ENCODE data around the gene ZNF45.
"Not testable (repeated sequence)": the region's sequence is repeated elsewhere in the genome, so short reads cannot be mapped to it uniquely, and the experiment has no call there.

Gene ZNF45

DNA sequence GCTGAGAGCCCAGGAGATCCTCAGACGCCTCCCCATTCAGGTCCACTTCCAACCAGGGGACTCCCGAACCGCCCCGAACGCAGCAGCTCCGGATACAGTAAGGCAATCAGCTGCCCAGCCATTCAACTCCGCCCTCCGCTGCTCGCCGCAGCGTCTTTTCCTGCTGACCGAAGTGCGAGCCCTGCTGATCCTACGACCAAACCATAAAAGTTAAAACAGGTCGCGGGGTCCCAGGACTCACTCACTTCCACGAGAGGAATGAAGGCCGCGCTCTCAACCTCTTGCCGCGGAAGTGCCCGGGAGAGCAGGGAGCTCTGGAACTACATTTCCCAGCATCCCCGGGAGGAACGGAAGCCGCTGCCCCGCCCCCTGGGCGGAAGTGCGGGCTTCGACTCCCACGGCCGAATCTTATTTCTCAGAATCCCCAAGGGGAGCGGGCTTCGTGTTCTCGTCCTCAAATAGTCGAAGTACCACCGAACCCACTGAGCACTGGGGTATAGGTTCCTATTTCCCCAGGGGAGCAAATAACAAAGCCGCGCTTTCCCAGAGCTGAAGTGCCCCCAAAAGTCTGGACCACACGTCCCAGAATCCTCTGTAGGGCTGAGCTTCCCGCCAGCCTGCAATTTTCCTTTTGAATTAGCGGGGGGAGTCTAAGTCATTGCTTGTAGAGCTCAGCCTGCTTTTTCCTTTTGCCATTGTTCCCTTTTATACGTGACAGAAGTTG lies at the start of gene ZNF45:
TSS of gene ZNF45 (minus strand) at position 298 of the 724 bp plus-strand sequence. CDS start 13,097 bp downstream, outside the sequence.
- peak; percentile 75 for DNase-seq (ENCODE audit: low read depth)

DNA sequence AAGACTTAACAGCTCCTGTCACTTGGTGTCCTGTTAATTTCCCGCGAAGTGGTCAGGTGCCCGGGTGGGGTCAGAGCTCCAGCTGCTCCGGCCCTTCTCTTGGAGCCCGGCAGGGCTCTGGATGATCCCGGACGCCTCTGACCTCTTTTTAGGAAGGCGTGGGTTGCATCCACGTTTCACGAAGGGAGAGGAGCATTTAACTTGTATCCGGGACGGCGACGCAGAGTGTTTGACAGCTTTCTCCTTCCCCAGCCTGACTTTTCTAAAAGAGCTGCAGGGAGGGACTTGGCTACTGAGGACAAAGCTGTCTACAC lies 49.6 kb upstream of the ZNF45 start:
- DNase-seq (ENCODE audit: low read depth), result no peak

- DNase-seq (ENCODE audit: low read depth), result peak; percentile 56
Observed at GRCh38 chr19:43983912-43984686, 49.0 kb upstream of the ZNF45 start, which contains the start of gene ZNF155. ZNF155 (plus strand) TSS chr19:43984188; CDS start chr19:43988544, 4,356 bp downstream.

GRCh38 chr19:43983544-43983911 lies 48.4 kb upstream of the ZNF45 start:
- DNase-seq (ENCODE audit: low read depth), result no peak

DNA sequence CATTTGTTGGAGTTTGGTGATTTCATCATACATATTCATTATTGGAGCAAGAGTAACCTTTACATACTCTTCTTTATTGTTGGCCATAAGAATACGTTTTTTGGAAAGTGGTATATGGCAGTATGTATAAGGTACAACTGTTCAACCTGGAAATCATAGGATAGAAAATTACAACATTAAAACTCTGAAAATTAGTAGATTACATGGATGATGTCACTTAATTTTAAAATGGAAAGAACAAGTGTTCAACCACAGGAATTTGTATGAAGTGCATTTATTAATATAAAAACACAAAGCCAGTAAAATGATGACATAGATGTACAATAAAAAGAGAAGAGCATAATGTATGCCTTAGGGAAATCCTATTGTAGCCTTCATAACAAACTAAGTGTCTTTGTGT lies 41.6 kb upstream of the ZNF45 start:
- DNase-seq (ENCODE audit: low read depth), result no peak

- DNase-seq (ENCODE audit: low read depth), result no peak
Observed at GRCh38 chr19:43966079-43966694, 31.1 kb upstream of the ZNF45 start.

- no peak for DNase-seq (ENCODE audit: low read depth)
Observed at GRCh38 chr19:43960411-43960810, 25.3 kb upstream of the ZNF45 start.

DNA sequence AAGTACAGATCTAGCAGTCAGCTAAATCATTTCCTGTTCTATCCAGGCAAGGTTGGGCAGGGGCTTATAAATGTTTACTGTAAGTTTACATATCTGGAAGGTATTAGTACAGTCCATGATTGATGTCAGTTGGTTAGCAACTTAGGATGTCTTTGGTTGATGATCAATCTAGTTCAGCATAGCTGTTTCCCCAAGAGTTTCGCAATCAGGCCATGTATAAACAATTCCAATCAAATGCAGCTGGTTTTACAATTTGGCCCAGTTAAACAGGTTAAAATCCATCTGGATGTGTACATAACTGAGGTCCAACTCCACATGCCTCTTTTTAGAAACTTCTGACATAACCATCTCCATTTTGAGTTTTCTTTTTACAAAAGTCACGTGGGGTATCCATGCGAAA lies 22.8 kb upstream of the ZNF45 start:
- DNase-seq (ENCODE audit: low read depth), result no peak

DNA sequence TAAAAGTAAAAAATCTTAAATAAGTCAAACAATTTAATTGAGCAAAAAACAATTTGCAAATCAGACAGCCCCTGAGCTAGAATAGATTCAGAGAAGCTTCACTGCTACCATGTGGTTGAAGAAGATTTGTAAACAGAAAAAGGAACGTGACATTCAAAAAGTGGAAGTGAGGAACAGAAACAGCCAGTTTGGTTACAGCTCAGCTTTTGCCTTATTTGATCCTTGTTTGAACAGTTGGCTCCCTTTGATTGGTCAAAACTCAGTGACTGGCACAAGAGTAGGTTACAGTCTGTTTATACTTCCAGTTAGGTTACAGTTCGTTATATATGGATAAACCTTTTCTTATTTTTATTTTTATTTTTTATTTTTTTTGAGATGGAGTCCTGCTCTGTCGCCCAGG lies 21.7 kb upstream of the ZNF45 start:
- no peak for DNase-seq (ENCODE audit: low read depth)

GRCh38 chr19:43950834-43951645 lies 16.0 kb upstream of the ZNF45 start, which contains the start of gene ZNF221:
ZNF221 (plus strand) TSS chr19:43951228; CDS start chr19:43962727, 11,499 bp downstream.
- peak; percentile 30 for DNase-seq (ENCODE audit: low read depth)

DNA sequence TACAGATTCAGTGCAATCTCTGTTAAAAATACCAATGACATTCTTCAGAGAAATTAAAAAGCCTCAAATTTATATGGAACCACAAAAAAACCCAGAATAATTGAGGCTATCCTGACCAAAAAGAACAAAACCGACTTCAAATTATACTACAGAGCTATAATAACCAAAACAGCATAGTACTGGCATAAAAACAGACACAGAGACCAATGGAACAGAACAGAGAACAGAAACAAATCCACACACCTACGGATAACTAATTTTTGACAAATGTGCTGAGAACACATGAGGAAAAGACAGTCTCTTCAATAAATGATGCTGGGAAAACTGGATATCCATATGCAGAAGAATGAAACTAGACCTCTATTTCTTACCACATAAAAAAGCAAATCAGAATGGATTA lies 14.7 kb upstream of the ZNF45 start:
- DNase-seq (ENCODE audit: low read depth), result not testable (repeated sequence)

DNA sequence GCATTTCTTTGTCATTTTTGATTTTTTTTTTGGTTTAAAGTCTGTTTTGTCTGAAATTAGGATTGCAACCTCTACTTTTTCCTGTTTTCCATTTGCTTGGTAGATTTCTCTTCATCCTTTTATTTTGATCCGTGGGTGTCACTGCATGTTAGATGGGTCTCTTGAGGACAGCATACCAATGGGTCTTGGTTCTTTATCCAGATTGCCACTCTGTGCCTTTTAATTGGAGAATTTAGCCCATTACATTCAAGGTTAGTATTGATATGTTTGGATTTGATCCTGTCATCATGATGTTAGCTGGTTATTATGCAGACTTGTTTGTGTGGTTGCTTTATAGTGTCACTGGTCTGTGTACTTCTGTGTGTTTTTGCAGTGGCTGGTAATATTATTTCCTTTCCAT lies 12.3 kb upstream of the ZNF45 start:
- DNase-seq (ENCODE audit: low read depth), result not testable (repeated sequence)

DNA sequence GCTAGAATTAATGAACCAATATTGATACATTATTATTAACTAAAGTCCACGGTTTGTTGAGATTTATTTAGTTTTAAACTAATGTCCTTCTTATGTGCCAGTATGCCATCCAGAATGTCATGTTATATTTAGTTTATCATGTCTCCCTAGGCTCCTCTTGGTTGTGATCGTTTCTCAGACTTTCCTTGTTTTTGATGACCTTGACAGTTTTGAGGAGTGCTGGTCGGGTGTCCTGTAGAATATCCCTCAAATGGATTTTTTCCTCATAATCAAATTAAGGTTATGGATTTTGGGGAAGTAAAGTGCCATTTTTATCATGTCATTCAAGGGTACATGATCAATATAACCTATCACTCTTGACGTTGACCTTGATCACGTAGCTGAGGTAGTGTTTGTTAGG lies 6.1 kb upstream of the ZNF45 start:
- DNase-seq (ENCODE audit: low read depth), result no peak

GRCh38 chr19:43940719-43941118 lies 5.6 kb upstream of the ZNF45 start:
- no peak for DNase-seq (ENCODE audit: low read depth)

- DNase-seq (ENCODE audit: low read depth), result no peak
Observed at GRCh38 chr19:43939557-43940260, 4.6 kb upstream of the ZNF45 start.

DNA sequence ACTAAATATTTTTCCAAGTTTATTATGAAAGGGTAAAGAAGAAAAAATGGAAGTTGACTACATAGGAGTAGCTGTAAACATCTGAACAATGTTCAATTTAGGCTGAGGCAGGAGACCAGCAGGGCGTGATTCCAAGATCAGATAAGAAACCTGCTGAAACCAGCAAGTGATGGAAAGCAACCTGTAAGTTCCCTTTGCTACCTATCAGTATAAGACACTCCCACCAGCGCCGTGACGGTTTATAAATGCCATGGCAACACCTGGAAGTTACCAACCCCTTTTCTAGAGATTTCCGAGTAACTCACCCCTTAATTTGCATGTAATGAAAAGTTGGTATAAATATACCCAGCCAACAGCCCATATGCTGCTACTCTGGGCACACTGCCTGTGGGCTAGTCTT lies 1.1 kb upstream of the ZNF45 start:
- no peak for DNase-seq (ENCODE audit: low read depth)

DNA sequence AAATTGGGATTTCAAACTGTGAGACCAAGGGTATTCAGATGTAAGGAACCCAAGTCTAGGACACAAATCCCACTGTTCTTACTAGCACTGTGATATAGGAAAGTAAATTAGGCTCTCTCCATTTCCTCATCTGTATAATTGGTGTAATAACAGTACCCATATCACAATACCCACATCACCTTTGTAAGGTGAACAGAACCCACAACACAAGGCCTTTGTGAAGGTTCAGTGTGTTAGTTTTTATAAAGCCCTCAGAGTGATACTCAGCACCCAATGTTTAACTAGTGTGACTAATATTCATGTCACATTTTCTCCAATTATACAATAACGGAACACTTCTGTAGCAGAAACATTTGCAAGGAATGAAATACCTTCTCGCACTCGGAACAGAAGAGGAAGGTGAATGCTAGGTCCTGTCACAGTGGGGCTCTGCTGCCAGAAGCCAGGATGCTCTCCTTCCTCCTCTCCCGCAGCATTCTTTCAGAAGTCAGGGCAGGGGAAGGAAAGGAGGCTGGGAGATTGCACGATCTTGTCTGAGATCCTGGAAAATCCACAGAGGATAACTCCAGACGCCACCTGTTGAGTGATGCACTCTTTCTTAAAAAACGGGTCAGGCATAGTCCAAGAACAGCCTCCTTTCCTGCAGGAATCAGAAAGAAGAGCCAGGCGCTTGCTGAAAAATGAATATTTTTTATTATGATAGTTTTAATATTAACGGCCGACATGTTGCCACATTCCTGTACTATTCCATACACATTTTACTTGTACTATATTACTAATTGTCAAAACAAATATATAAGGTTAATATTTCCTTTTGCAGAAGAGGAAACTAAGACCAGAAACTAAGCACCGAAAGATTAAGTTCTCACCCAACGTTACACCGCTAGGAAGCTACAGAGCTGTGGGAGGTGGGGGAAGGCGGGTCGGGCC lies 762 bp downstream of the ZNF45 start:
- DNase-seq (ENCODE audit: low read depth), result no peak

DNA sequence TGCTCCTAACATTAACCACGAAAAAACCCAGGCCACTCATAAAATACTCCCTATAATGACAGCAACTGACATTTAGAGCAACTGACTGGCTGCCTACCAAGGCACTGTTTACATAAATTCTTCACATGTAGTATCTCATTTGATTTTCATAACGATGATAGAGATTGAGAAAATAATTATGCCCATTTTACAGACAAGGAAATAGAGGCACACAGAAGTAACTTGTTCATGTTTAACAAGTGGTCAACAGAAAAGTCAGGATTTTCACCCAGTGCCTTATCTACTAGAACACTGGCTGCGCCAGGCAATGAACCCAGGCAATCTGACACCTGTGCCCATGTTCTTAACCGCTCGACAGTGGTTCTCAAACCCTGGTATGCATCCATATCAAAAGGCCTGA lies 6.3 kb downstream of the ZNF45 start:
- no peak for DNase-seq (ENCODE audit: low read depth)

DNA sequence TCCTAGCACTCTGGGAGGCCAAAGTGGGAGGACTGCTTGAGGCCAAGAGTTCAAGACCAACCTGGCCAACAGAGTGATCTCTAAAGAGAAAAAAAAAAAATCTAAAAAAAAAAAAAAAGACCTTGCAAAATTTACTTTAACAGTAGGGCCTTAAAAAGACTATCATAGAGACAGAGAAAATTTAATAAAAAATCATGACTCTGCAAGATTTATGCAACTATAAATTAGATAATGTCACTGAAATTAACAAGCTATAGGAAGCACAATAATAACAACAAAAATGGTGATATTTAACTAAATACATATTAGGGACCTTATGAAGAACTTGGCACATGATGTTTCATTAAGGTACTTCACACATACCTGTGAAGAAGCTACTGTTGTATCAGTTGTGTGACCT lies 11.2 kb downstream of the ZNF45 start:
- DNase-seq (ENCODE audit: low read depth), result no peak

- DNase-seq (ENCODE audit: low read depth), result no peak
Observed at GRCh38 chr19:43914051-43914450, 21.0 kb downstream of the ZNF45 start.

Measured in stimulated activated CD8-positive, alpha-beta memory T cell treated with anti-CD3 and anti-CD28 coated beads, Interleukin-12 subunit alpha, Interleukin-12 subunit beta, amount 100 ng/mL, for 4 hours (primary cell).